GM18951 (cell line): ENCODE results near the gene ENTPD1.
"Not testable (repeated sequence)": the region's sequence is repeated elsewhere in the genome, so short reads cannot be mapped to it uniquely, and the experiment has no call there.

Source experiments
- POLR2A ChIP-seq: IDR thresholded peaks from 4 replicates; pipeline ENCODE4 v1.6.1; 2011; ENCODE audit warnings: mild to moderate bottlenecking; ENCODE audit not compliant: insufficient read length, insufficient read depth; ENCODE audit errors: extremely low read depth
- in situ Hi-C: fragments of 300-500 bp; cut with MboI; formaldehyde crosslinking; loops from one replicate; pipeline ENCODE4 v1.12.0; 2022; ENCODE audit warnings: low sequenced_read_pairs, mixed read lengths, inconsistent platforms; ENCODE audit not compliant: unreplicated experiment

The ENTPD1 gene

GRCh38 chr10:95860166-95860940, 104.4 kb downstream of the ENTPD1 start:
- no peak for TF ChIP-seq POLR2A
- in situ Hi-C loops, result no loop called here

GRCh38 chr10:95861386-95861785, 105.4 kb downstream of the ENTPD1 start:
- in situ Hi-C loops, result no loop called here
- no peak for TF ChIP-seq POLR2A

GRCh38 chr10:95864906-95865813, 109.2 kb downstream of the ENTPD1 start:
- no peak for TF ChIP-seq POLR2A
- in situ Hi-C loops, result no loop called here

GRCh38 chr10:95865814-95866466, 110.0 kb downstream of the ENTPD1 start:
- no peak for TF ChIP-seq POLR2A
- in situ Hi-C loops, result no loop called here

GRCh38 chr10:95866467-95866842, 110.5 kb downstream of the ENTPD1 start:
- in situ Hi-C loops, result no loop called here
- TF ChIP-seq POLR2A, result no peak

GRCh38 chr10:95867866-95868265, 111.9 kb downstream of the ENTPD1 start:
- peak; percentile 18 for TF ChIP-seq POLR2A
- in situ Hi-C loops, result no loop called here

GRCh38 chr10:95872158-95872711, 116.3 kb downstream of the ENTPD1 start:
- in situ Hi-C loops, result no loop called here

GRCh38 chr10:95873139-95873538, 117.2 kb downstream of the ENTPD1 start:
- no peak for TF ChIP-seq POLR2A
- in situ Hi-C loops, result no loop called here

More at GRCh38 chr10:95872158-95872711, 116.3 kb downstream of the ENTPD1 start:
- TF ChIP-seq POLR2A, result no peak

GRCh38 chr10:95873651-95874050, 117.7 kb downstream of the ENTPD1 start:
- in situ Hi-C loops, result no loop called here
- TF ChIP-seq POLR2A, result no peak

GRCh38 chr10:95874783-95875182, 118.8 kb downstream of the ENTPD1 start:
- in situ Hi-C loops, result not testable (repeated sequence)

- TF ChIP-seq POLR2A, result peak; percentile 31
- in situ Hi-C loops, result no loop called here
Observed at GRCh38 chr10:95876756-95877155, 120.8 kb downstream of the ENTPD1 start.

GRCh38 chr10:95877881-95878280, 121.9 kb downstream of the ENTPD1 start:
- no peak for TF ChIP-seq POLR2A

GRCh38 chr10:95880704-95881103, 124.7 kb downstream of the ENTPD1 start:
- TF ChIP-seq POLR2A, result no peak
- in situ Hi-C loops, result no loop called here

More at GRCh38 chr10:95877881-95878280, 121.9 kb downstream of the ENTPD1 start:
- in situ Hi-C loops, result no loop called here
